ENCODE data around the gene WDR77. TPM values are rescaled to one million over a fixed set of nuclear protein-coding genes. Genes with fewer than 3 reads are reported as not detected.

Gene WDR77
- total and polyA plus RNA-seq, 9 of the 15 experiments (the other 6 are each of a cell fraction or from before 2014, with no cell fraction given): 20.6 to 160 (median 75.3) TPM

- H3K36me3 ChIP-seq (ENCODE audit: control insufficient read depth, insufficient read depth, low read length): no peaks in the 10 kb centered on the region
- H3K4me3 ChIP-seq: no peak overlapping the region
- no peak for TF ChIP-seq NONO (IDR thresholded peaks at IDR 0.05; ENCODE audit: low read depth in 2 of 2, low read length in 1 of 2)
- no peak for TF ChIP-seq TSC22D4 (tag; IDR thresholded peaks at IDR 0.05)
- TF ChIP-seq HIVEP1 (CRISPR knock-in tag; IDR thresholded peaks at IDR 0.05): no peak
- no peak for TF ChIP-seq LEF1 (IDR thresholded peaks at IDR 0.05)
- no peak for TF ChIP-seq BCL6 (CRISPR knock-in tag; IDR thresholded peaks at IDR 0.05)
- no peak for TF ChIP-seq PHB2 (IDR thresholded peaks at IDR 0.05; ENCODE audit: low read depth)
- TF ChIP-seq STAG1 (CRISPR knock-in tag; IDR thresholded peaks at IDR 0.05; ENCODE audit: borderline replicate concordance): no peak
- TF ChIP-seq, protein P1, sequence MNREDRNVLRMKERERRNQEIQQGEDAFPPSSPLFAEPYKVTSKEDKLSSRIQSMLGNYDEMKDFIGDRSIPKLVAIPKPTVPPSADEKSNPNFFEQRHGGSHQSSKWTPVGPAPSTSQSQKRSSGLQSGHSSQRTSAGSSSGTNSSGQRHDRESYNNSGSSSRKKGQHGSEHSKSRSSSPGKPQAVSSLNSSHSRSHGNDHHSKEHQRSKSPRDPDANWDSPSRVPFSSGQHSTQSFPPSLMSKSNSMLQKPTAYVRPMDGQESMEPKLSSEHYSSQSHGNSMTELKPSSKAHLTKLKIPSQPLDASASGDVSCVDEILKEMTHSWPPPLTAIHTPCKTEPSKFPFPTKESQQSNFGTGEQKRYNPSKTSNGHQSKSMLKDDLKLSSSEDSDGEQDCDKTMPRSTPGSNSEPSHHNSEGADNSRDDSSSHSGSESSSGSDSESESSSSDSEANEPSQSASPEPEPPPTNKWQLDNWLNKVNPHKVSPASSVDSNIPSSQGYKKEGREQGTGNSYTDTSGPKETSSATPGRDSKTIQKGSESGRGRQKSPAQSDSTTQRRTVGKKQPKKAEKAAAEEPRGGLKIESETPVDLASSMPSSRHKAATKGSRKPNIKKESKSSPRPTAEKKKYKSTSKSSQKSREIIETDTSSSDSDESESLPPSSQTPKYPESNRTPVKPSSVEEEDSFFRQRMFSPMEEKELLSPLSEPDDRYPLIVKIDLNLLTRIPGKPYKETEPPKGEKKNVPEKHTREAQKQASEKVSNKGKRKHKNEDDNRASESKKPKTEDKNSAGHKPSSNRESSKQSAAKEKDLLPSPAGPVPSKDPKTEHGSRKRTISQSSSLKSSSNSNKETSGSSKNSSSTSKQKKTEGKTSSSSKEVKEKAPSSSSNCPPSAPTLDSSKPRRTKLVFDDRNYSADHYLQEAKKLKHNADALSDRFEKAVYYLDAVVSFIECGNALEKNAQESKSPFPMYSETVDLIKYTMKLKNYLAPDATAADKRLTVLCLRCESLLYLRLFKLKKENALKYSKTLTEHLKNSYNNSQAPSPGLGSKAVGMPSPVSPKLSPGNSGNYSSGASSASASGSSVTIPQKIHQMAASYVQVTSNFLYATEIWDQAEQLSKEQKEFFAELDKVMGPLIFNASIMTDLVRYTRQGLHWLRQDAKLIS (CRISPR knock-in tag; IDR thresholded peaks at IDR 0.05): no peak
- TF ChIP-seq, protein P2, sequence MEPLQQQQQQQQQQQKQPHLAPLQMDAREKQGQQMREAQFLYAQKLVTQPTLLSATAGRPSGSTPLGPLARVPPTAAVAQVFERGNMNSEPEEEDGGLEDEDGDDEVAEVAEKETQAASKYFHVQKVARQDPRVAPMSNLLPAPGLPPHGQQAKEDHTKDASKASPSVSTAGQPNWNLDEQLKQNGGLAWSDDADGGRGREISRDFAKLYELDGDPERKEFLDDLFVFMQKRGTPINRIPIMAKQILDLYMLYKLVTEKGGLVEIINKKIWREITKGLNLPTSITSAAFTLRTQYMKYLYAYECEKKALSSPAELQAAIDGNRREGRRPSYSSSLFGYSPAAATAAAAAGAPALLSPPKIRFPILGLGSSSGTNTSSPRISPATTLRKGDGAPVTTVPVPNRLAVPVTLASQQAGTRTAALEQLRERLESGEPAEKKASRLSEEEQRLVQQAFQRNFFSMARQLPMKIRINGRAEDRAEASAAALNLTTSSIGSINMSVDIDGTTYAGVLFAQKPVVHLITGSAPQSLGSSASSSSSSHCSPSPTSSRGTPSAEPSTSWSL (CRISPR knock-in tag; IDR thresholded peaks at IDR 0.05; ENCODE audit: borderline replicate concordance): no peak
- TF ChIP-seq, protein P3, sequence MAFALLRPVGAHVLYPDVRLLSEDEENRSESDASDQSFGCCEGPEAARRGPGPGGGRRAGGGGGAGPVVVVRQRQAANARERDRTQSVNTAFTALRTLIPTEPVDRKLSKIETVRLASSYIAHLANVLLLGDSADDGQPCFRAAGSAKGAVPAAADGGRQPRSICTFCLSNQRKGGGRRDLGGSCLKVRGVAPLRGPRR (CRISPR knock-in tag; IDR thresholded peaks at IDR 0.05): no peak
- CTCF ChIA-PET (ENCODE audit: low intra/inter-chr PET ratio): no interaction called here
- no peak for ATAC-seq
- no peak for DNase-seq (ENCODE audit: extremely low read depth in 1 of 4, low spot score in 3 of 4)
- H3K27ac ChIP-seq (ENCODE audit: extremely low read depth, low read depth, low read length): no peak overlapping the region
- peaks cover 20 to 40% of the 10 kb centered on the region in 2 experiments for H3K27me3 ChIP-seq (ENCODE audit: control insufficient read depth in 2 of 2, insufficient read depth in 2 of 2, low read length in 2 of 2)
- H3K9me3 ChIP-seq (replicated peaks; ENCODE audit: control insufficient read depth, insufficient read depth, low read depth, low read length): no peaks in the 10 kb centered on the region
- no peak overlapping the region for H2AFZ ChIP-seq (ENCODE audit: low read depth, low read length)
- no peak for FAIRE-seq
- POLR2A ChIA-PET: interaction anchor here (0.7 kb wide), 1 partner anchor 240 kb away, joined by 3 read pairs; no protein-coding TSS in a partner anchor
- in situ Hi-C loops (cut with MboI) (no loop called here), intact Hi-C loops (cut with micrococcal nuclease) (no loop called here)
- no peaks in the 10 kb centered on the region for H3K4me1 ChIP-seq (replicated peaks in 1 of 2; ENCODE audit: control insufficient read depth in 2 of 2, insufficient read depth in 2 of 2, low read length in 2 of 2)
- no peak overlapping the region for H3K4me2 ChIP-seq (ENCODE audit: insufficient read depth, low read length)
- H3K9ac ChIP-seq (ENCODE audit: insufficient read depth in 1 of 2, low read depth in 2 of 2, low read length in 2 of 2): no peak overlapping the region
- WGBS (ENCODE audit: insufficient coverage, low coverage, missing lambda C conversion rate): 0% methylated on average over 5 of the region's 5 CpGs
- no peaks in the 10 kb centered on the region for H3K79me2 ChIP-seq (ENCODE audit: control insufficient read depth, insufficient read depth, low read length)
- BruUV-seq (replicated peaks): no TSS peak
- no peaks in the 10 kb centered on the region for H3K9me1 ChIP-seq (ENCODE audit: control insufficient read depth, insufficient read depth, low read length)
- H4K20me1 ChIP-seq (replicated peaks; ENCODE audit: control insufficient read depth, insufficient read depth, low read length): no peaks in the 10 kb centered on the region
Measured at GRCh38 chr1:111420377-111420776, 28.7 kb downstream of the WDR77 start.
